Ramos (cell line): ENCODE measurements around the gene SERGEF.
"Not testable (repeated sequence)": the region's sequence is repeated elsewhere in the genome, so short reads cannot be mapped to it uniquely, and the experiment has no call there.

Source experiments
- in situ Hi-C: fragments of 300-500 bp; cut with MboI; formaldehyde crosslinking; loops from one replicate; pipeline ENCODE4 v1.14.3; 2022; ENCODE audit warnings: low sequenced_read_pairs; ENCODE audit not compliant: unreplicated experiment

The SERGEF gene

DNA sequence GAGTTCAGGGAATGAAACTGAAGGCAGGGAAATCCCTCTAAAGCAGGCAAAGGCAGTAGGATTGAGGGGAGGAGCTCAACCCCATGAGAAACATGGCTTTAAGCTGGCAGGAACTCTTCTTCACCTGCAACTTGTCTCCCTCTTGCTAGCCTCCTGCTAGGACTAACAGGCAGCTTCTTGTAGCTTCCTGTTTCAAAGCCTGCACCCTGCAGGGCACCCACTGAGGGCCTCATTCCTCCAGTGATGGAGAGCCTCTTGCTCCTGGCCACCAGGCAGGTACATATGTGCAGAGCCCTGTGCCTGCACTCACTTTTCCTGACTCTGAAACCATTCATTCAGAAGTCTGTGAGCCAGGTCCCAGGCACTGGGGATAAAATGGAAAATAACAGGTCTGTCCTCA is 137.0 kb downstream of the SERGEF start:
- in situ Hi-C loops: no loop called here

- in situ Hi-C loops: no loop called here
Measured at GRCh38 chr11:17873586-17873985, 139.3 kb downstream of the SERGEF start.

DNA sequence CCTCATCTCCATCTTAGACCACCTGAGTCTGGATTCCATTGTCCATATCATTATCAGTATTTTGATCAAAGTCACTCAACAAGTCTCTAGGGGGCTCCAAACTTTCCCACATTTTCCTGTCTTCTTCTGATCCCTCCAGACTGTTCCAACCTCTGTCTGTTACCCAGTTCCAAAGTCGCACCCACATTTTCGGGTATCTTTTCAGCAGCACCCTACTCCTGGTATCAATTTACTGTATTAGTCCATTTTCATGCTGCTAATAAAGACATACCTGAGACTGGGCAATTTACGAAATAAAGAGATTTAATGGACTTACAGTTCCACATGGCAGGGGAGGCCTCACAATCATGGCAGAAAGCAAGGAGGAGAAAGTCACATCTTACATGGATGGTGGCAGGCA is 144.4 kb downstream of the SERGEF start:
- in situ Hi-C loops: not testable (repeated sequence)

- in situ Hi-C loops: no loop called here
Measured at GRCh38 chr11:17867341-17867740, 145.5 kb downstream of the SERGEF start.

GRCh38 chr11:17865765-17866428 is 146.9 kb downstream of the SERGEF start:
- in situ Hi-C loops: no loop called here

DNA sequence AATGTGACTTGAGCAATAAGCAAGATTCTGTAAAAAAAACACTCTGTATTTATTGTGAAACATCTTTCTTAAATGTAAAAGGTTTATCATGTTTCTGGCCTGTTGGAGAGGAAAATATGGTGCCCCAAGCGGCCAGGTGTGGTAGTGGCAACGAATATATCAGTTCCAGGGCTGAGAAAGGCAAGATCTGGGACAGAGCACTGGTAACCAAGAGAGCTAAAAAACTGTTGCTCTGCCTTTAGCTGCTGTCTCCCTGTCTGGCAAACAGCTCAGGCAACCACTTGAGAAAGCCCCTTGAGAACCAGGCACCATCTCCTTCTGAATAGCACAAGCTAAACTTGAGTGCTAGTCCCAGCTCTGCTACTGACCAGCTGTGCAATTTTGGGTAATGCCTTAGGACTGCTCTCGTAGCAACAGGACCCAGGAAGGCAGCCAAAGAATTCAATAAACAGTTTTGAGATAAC is 148.3 kb downstream of the SERGEF start:
- in situ Hi-C loops: no loop called here

- in situ Hi-C loops: no loop called here
Measured at GRCh38 chr11:17861036-17861755, 151.7 kb downstream of the SERGEF start.

- in situ Hi-C loops: no loop called here
Measured at GRCh38 chr11:17859552-17859951, 153.3 kb downstream of the SERGEF start.

- in situ Hi-C loops: no loop called here
Measured at GRCh38 chr11:17855531-17856290, 157.1 kb downstream of the SERGEF start.

DNA sequence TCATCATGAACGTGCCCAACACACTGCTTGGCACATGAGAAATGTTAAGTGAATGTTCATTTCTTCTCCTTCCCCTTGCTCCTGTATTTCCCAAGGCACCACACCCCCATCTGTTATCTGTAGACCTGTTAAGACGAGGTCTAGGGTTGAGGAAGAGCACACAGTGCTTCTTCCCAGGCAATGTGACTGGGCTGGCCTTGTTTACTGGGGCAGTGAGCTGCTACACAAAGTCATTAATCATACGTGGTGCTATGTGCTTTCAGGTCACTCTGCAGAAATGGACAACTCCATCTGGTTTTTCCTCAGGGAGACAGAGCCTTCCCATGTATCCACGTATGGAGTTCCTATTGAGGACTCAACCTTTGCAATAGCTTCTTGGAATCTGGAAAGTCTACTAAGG is 159.6 kb downstream of the SERGEF start:
- in situ Hi-C loops: no loop called here

DNA sequence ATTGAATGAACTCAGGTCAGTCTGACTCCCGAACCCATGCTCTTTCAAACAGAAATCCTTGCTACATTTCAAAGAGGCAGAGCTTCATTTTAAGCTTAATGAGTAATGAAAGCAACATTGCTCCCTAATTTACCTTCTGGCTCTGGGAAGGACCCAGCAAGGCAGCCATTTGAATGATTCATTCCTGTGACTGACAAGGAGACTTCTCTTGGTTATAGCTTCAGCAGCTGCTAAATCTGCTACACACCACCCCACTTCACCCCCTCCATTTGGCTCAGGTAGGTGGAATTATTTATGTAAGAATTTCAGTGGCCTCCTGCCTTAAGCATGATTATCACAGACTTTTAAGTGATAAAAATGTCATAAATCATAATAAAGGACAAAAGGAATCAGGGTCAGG is 160.6 kb downstream of the SERGEF start:
- in situ Hi-C loops: no loop called here

DNA sequence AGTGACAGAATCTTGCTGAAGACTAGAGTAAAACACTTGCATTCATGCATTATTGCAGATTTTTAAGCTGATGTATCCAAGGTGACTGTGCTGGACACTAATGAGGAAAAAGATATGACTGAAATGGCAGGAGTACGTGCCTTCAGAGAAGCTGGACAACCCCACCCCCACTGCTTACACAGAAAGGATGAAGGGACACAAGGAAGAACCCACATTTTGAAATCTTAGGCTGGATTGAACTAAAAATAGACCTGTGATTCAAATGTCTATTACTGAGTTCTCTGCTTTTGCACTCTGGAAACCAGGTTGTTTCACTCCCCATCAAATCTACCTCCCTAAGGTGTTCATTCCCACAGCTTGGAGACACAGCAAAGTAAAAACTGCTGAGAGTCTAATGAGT is 161.2 kb downstream of the SERGEF start:
- in situ Hi-C loops: no loop called here

DNA sequence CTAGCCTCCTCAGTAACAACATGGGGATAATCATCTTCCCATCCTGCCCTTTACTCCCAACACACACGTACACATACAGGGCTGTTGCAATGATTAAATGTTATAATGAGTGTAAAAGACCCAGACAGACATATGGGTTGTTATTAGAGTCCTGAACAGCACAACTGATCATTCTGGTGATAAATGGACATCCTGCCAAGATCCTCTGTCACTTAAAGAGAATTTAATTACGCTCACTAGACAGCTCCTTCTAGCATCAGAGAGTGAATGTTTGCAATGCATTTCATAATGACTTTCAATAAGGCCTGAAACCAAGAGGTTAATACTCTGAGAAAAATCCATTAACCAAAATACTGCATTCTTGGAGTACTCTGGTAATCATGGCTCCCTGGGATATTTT is 162.5 kb downstream of the SERGEF start:
- in situ Hi-C loops: no loop called here

DNA sequence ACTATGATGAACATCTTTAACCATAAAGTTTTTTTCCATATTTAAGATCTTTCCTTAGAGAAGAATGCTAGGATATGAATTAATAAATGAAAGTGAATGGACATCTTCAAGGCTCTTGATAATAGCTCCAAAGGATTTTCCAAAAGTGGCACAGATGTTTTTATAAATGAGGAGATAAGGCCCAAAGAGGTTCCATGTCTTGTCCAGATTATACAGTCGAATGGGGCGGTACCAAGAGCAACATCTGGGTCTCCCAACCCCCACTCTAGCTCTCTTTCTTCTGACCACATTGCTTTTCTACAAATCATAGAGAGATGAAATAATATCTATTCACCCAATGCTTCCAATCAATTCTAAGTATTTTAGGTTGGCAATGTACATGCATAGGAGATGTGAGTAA is 164.1 kb downstream of the SERGEF start:
- in situ Hi-C loops: no loop called here

DNA sequence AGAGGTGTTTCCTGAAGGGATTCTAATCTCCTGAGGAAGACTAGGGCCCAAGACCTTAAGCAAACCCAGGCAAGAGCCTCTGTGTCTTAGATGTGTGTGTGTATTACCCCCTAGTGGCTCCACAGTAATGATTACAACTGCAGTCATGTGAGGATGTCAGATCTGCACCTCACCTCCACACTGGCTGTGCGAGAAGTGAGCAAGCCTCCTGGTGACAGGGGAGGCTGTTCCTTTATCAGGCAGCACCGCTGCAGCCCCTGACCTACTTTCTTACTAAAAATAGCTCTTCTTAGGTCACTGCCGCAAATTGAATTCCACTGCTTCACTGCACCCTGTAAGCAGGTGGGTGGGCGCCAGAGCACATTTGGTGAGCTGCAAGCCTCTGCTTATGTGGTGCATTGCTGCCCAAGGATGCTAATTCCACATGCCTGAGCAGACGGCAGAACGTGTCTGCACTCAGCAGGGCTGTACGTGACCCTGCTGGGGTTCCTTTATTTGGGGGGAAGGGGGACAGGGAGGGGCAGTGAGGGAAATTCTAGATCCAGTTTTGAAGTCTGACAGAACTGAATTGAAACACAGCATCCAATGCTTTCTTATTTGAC is 165.9 kb downstream of the SERGEF start:
- in situ Hi-C loops: no loop called here

- in situ Hi-C loops: no loop called here
Measured at GRCh38 chr11:17845431-17845881, 167.4 kb downstream of the SERGEF start.

- in situ Hi-C loops: no loop called here
Measured at GRCh38 chr11:17840101-17840548, 172.7 kb downstream of the SERGEF start.

DNA sequence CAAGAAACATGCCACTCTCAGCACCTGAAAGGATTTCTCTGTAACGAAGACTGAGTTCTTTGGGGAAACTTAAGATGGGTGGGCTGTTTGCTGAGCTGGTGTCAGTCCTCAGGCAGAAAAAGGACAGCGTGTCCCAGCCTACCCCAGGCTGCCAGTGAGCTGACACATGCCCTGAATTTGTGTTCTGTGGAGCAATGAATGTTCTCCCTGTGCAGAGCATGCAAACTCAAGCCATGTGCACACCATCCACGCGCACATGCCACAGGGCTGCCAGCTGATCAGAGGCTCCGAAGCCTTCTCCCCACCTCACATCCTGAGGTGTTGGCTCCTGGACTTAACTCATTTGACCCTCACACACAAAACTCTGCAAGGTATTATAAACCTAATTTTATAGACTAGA is 173.4 kb downstream of the SERGEF start:
- in situ Hi-C loops: no loop called here

- in situ Hi-C loops: no loop called here
Measured at GRCh38 chr11:17838102-17838501, 174.7 kb downstream of the SERGEF start.

- in situ Hi-C loops: no loop called here
Measured at GRCh38 chr11:17831883-17832282, 181.0 kb downstream of the SERGEF start.

GRCh38 chr11:17831228-17831627 is 181.6 kb downstream of the SERGEF start:
- in situ Hi-C loops: no loop called here
